ENCODE data around the gene BLID.

Gene BLID

GRCh38 chr11:122074022-122074421, 42.0 kb downstream of the BLID start:
- no peak for DNase-seq

- DNase-seq, result no peak
These were observed 44.3 kb downstream of the BLID start for GRCh38 chr11:122071709-122072202.

DNA sequence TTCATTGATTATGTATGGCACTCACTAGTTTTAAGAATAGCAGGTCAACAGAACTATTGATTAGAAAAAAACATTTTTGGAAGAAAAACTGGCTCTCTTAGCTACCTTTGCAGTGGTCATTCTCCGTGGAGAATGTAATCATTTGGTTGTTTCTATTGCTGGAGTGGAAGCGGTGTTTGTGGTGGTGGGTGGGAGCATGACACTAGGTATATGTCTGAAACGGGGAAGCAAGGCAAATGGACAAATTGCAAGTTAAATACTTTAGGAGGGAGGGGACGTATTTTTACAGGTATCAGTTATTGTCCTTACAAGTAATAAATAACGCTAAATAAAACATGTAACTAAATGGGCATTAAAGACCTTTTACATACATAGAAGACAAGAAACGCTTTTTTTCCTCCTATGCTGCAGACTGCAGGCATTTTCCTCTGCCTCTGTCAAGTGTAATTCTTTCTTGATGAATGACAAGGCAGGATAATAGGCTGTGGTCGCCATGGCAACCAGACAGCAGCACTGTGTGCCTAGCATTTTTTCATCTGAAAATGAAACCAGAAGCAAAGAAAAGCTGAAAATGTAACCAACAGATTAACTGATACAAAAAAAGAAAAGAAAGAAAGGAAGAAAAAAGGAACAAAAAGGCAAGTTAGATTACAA, 46.2 kb downstream of the BLID start:
- no peak for DNase-seq

GRCh38 chr11:122068837-122069236, 47.2 kb downstream of the BLID start:
- DNase-seq, result no peak

DNA sequence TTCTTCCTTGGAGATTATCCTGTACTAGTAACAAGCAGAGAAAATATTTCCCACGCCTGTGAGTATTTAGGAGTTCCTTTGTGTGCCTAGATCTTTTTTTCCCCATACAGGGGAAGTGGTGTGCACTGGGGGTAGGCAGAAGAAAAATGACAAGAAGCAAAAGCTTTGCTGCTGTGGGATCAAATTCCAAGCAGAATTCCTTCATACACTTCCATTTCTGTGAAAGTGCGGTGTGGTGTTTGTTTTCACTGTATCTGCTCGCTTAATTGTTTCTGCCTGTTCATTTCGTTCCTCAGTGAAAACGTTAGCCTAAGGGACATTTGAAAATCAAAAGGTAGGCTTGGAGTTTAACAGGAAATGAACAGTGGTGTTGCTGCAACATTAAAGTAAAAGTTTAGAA, 47.9 kb downstream of the BLID start:
- DNase-seq, result no peak
